Fibroblast of villous mesenchyme (primary cell): ENCODE results near the gene LRP4. TPM values are rescaled to one million over a fixed set of nuclear protein-coding genes. Genes with fewer than 3 reads are reported as not detected.
"Not testable (repeated sequence)": the region's sequence is repeated elsewhere in the genome, so short reads cannot be mapped to it uniquely, and the experiment has no call there.

Experiments
- DNase-seq: peaks from one replicate; pipeline ENCODE4 v3.0.0-alpha.2; 2010; ENCODE audit warnings: low read depth
- H3K4me3 ChIP-seq: 2 replicates; pipeline ENCODE4 v1.5.1; 2011; ENCODE audit warnings: low read depth, mild to moderate bottlenecking, low read length
- total RNA-seq: library from RNA; depleted of rRNA; stranded (reverse); fragments of >200 nt; gene quantifications from 2 replicates; pipeline ENCODE4 v1.2.3, GENCODE V29; 2012
- TF ChIP-seq, protein P1 (sequence below): IDR thresholded peaks from 2 replicates; pipeline ENCODE4 v1.5.1; 2012; ENCODE audit warnings: low read depth, mild to moderate bottlenecking, low read length; ENCODE audit not compliant: insufficient read depth

The LRP4 gene, protein sequence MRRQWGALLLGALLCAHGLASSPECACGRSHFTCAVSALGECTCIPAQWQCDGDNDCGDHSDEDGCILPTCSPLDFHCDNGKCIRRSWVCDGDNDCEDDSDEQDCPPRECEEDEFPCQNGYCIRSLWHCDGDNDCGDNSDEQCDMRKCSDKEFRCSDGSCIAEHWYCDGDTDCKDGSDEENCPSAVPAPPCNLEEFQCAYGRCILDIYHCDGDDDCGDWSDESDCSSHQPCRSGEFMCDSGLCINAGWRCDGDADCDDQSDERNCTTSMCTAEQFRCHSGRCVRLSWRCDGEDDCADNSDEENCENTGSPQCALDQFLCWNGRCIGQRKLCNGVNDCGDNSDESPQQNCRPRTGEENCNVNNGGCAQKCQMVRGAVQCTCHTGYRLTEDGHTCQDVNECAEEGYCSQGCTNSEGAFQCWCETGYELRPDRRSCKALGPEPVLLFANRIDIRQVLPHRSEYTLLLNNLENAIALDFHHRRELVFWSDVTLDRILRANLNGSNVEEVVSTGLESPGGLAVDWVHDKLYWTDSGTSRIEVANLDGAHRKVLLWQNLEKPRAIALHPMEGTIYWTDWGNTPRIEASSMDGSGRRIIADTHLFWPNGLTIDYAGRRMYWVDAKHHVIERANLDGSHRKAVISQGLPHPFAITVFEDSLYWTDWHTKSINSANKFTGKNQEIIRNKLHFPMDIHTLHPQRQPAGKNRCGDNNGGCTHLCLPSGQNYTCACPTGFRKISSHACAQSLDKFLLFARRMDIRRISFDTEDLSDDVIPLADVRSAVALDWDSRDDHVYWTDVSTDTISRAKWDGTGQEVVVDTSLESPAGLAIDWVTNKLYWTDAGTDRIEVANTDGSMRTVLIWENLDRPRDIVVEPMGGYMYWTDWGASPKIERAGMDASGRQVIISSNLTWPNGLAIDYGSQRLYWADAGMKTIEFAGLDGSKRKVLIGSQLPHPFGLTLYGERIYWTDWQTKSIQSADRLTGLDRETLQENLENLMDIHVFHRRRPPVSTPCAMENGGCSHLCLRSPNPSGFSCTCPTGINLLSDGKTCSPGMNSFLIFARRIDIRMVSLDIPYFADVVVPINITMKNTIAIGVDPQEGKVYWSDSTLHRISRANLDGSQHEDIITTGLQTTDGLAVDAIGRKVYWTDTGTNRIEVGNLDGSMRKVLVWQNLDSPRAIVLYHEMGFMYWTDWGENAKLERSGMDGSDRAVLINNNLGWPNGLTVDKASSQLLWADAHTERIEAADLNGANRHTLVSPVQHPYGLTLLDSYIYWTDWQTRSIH (N-terminal part only)
- total RNA-seq = 3.5 and 3.9 TPM in 2 replicates

DNA sequence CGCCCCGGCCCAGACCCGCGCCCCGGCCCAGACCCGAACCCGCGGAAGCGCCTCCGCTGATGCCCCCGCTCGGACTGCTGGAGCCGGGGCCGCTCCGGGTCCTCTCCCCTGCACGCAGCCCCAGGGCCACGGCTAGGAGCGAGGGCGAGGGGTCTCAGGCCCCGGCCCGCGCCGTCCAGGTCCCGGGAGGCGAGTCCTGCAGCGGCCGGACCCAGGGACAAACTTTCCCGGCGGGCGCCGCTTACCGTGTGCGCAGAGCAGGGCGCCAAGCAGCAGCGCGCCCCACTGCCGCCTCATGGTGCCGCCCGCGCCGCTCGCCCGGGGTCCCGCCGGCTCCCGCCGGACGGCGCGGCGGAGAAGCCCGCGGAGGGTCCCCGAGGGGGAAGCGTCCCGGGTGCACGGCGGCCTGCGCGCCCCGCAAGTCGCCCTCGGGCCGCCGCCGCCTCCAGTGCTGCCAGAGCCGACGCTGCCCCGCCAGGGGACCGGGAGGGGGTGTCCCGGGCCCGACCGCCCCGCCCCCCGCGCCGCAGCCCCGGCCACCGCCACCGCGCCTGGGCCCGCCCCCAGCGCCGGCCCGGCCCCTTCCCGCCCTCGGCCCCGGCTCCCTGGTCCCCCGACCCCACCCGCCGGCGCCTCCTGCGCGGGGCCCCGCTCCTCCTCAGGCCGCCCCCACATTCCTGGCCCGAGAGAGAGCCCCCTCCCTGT lies at the start of gene LRP4:
LRP4 (minus strand) TSS at position 468 of the 705 bp plus-strand sequence; CDS start at position 297, 171 bp downstream.
- TF ChIP-seq, protein P1, sequence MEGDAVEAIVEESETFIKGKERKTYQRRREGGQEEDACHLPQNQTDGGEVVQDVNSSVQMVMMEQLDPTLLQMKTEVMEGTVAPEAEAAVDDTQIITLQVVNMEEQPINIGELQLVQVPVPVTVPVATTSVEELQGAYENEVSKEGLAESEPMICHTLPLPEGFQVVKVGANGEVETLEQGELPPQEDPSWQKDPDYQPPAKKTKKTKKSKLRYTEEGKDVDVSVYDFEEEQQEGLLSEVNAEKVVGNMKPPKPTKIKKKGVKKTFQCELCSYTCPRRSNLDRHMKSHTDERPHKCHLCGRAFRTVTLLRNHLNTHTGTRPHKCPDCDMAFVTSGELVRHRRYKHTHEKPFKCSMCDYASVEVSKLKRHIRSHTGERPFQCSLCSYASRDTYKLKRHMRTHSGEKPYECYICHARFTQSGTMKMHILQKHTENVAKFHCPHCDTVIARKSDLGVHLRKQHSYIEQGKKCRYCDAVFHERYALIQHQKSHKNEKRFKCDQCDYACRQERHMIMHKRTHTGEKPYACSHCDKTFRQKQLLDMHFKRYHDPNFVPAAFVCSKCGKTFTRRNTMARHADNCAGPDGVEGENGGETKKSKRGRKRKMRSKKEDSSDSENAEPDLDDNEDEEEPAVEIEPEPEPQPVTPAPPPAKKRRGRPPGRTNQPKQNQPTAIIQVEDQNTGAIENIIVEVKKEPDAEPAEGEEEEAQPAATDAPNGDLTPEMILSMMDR = no peak
- peak within 1 kb of the TSS; percentile 72 for H3K4me3 ChIP-seq
- DNase-seq = peak; percentile 33

- TF ChIP-seq, protein P1 = no peak
- H3K4me3 ChIP-seq = no peak overlapping the region
- no peak for DNase-seq
Measured at GRCh38 chr11:46967962-46968361, 49.6 kb upstream of the LRP4 start.

DNA sequence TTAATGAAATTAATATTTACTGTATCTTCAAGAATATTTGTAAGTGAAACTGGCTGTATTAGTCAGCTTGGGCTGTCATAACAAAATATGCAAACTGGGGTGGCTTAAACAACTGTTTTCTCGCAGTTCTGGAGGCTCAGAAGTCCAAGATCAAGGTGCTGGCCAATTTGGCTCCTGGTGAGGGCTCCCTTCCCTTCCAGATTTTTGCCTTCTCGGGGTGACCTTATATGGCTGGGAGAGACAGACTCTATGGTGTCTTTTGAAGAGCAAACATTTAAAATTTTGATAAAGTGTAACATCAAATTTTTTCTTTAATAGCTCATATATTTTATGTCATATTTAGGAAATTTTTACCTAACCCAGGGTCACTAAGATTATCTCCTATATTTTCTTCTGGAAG lies 48.4 kb upstream of the LRP4 start:
- H3K4me3 ChIP-seq = no peak overlapping the region
- TF ChIP-seq, protein P1 = no peak
- DNase-seq = no peak

- no peak for DNase-seq
- TF ChIP-seq, protein P1 = no peak
- H3K4me3 ChIP-seq = no peak overlapping the region
Measured at GRCh38 chr11:46963844-46964243, 45.5 kb upstream of the LRP4 start.

- H3K4me3 ChIP-seq, DNase-seq: not testable (repeated sequence)
Measured at GRCh38 chr11:46961886-46962285, 43.5 kb upstream of the LRP4 start.

DNA sequence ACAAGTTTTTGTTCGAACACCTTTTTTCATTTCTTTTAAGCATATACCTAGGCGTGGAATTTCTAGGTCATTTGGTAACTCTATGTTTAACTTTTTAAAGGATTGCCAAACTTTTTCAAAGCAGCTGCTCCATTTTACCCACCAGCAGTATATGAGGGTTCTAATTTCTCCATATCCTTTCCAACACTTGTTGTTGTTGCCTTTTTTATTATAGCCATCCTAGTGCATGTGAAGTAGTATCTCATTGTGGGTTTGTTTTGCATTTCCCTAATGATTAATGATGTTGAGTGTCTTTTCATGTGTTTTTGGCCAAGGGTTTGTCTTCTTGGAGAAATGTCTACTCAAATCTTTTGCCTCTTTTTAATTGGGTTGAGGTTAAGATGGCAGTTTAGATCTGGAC lies 42.7 kb upstream of the LRP4 start:
- TF ChIP-seq, protein P1 = no peak
- H3K4me3 ChIP-seq = no peak overlapping the region
- DNase-seq = no peak
